GM23338 (cell line): ENCODE measurements around the gene ANAPC4. TPM values are rescaled to one million over a fixed set of nuclear protein-coding genes. Genes with fewer than 3 reads are reported as not detected.

Source experiments
- ATAC-seq: fragments of 200-7000 bp; cut with Tn5 transposase; 3 replicates; pipeline ENCODE4 v1.9.1; 2020
- DNase-seq: peaks from one replicate; pipeline ENCODE4 v3.0.0-alpha.2; 2015; ENCODE audit warnings: low spot score
- H2AFZ ChIP-seq: fragments of 200-600 bp; sonication (generic); 2 replicates; pipeline ENCODE4 v1.8.0; 2016; ENCODE audit warnings: antibody characterized with exemption, mild to moderate bottlenecking, moderate library complexity
- H3F3A ChIP-seq: fragments of 200-600 bp; sonication (generic); replicated peaks from 2 replicates; pipeline ENCODE4 v1.8.0; 2017; ENCODE audit warnings: antibody characterized with exemption, mixed run types, low read depth
- H3K27ac ChIP-seq: fragments of 200-600 bp; sonication (generic); 2 replicates; pipeline ENCODE4 v1.6.1; 2016; ENCODE audit warnings: low read depth
- H3K27me3 ChIP-seq: fragments of 200-600 bp; sonication (generic); 2 replicates; pipeline ENCODE4 v1.8.0; 2016; ENCODE audit warnings: mild to moderate bottlenecking, mixed run types, moderate library complexity; ENCODE audit not compliant: insufficient read depth
- H3K36me3 ChIP-seq: fragments of 200-600 bp; sonication (generic); 2 replicates; pipeline ENCODE4 v1.8.0; 2016; ENCODE audit warnings: mild to moderate bottlenecking; ENCODE audit not compliant: insufficient read depth
- H3K4me1 ChIP-seq: fragments of 200-600 bp; sonication (generic); 2 replicates; pipeline ENCODE4 v1.8.0; 2016; ENCODE audit warnings: mild to moderate bottlenecking, moderate library complexity; ENCODE audit not compliant: insufficient read depth
- H3K4me2 ChIP-seq: fragments of 200-600 bp; sonication (generic); 2 replicates; pipeline ENCODE4 v1.7.1; 2017; ENCODE audit warnings: mixed run types
- H3K4me3 ChIP-seq: fragments of 200-600 bp; sonication (generic); 2 replicates; pipeline ENCODE4 v1.6.1; 2016; ENCODE audit warnings: mixed run types
- H3K79me2 ChIP-seq: fragments of 200-600 bp; sonication (generic); replicated peaks from 2 replicates; pipeline ENCODE4 v1.8.0; 2017; ENCODE audit warnings: mild to moderate bottlenecking; ENCODE audit not compliant: insufficient read depth
- H3K9me2 ChIP-seq: fragments of 200-600 bp; sonication (generic); 2 replicates; pipeline ENCODE4 v1.8.0; 2017; ENCODE audit not compliant: insufficient read depth
- H4K20me1 ChIP-seq: fragments of 200-600 bp; sonication (generic); replicated peaks from 2 replicates; pipeline ENCODE4 v1.8.0; 2017; ENCODE audit warnings: mild to moderate bottlenecking; ENCODE audit not compliant: insufficient read depth
- H3K27ac Mint-ChIP-seq: 2 replicates; pipeline ENCODE4 v1.8.0; 2020; ENCODE audit warnings: inconsistent platforms, mild to moderate bottlenecking, moderate library complexity, mixed read lengths
- H3K27me3 Mint-ChIP-seq: 3 replicates; pipeline ENCODE4 v1.8.0; 2022; ENCODE audit warnings: low read depth, mild to moderate bottlenecking, moderate library complexity, mixed read lengths, inconsistent platforms; ENCODE audit not compliant: insufficient read depth, poor library complexity
- H3K36me3 Mint-ChIP-seq: 3 replicates; pipeline ENCODE4 v1.8.0; 2021; ENCODE audit warnings: low read depth, mild to moderate bottlenecking, inconsistent platforms, moderate library complexity, mixed read lengths
- H3K4me1 Mint-ChIP-seq: 3 replicates; pipeline ENCODE4 v1.8.0; 2020; ENCODE audit warnings: mild to moderate bottlenecking, inconsistent platforms, mixed read lengths
- H3K4me3 Mint-ChIP-seq: 3 replicates; pipeline ENCODE4 v1.8.0; 2021; ENCODE audit warnings: moderate library complexity, mild to moderate bottlenecking, inconsistent platforms, mixed read lengths
- H3K9me3 Mint-ChIP-seq: 3 replicates; pipeline ENCODE4 v1.8.0; 2020; ENCODE audit warnings: moderate library complexity, mild to moderate bottlenecking, inconsistent platforms, mixed read lengths
- CREB1 ChIP-seq: fragments of 250-450 bp; sonication (Bioruptor Pico); IDR thresholded peaks from 2 replicates; pipeline ENCODE4 v1.5.0; 2020; ENCODE audit warnings: low read depth, mild to moderate bottlenecking, moderate library complexity
- CTCF ChIP-seq, 2 experiments: fragments of 200-600 bp in 1 of 2; sonication (generic) in 1 of 2; conservative IDR thresholded peaks; 2 replicates each; pipeline versions ENCODE4 v1.5.1 to v1.6.1; 2016 to 2017; ENCODE audit warnings: antibody characterized with exemption in 2 of 2, low read depth in 2 of 2, mild to moderate bottlenecking in 2 of 2, moderate library complexity in 1 of 2
- ETS1 ChIP-seq: IDR thresholded peaks from 2 replicates; pipeline ENCODE4 v1.6.1; 2016; ENCODE audit warnings: antibody characterized with exemption
- EZH2 ChIP-seq: fragments of 200-600 bp; sonication (generic); IDR thresholded peaks from one replicate; pipeline ENCODE4 v1.8.0; 2017; ENCODE audit warnings: antibody characterized with exemption, mild to moderate bottlenecking, low read depth; ENCODE audit not compliant: unreplicated experiment
- EZH2phosphoT487 ChIP-seq: fragments of 200-600 bp; sonication (generic); IDR thresholded peaks from one replicate; pipeline ENCODE4 v1.8.1; 2018; ENCODE audit warnings: antibody characterized with exemption; ENCODE audit not compliant: unreplicated experiment
- JUNB ChIP-seq: IDR thresholded peaks from one replicate; pipeline ENCODE4 v1.6.1; 2016; ENCODE audit warnings: antibody characterized with exemption; ENCODE audit not compliant: unreplicated experiment
- NANOG ChIP-seq: IDR thresholded peaks from 2 replicates; pipeline ENCODE4 v1.6.1; 2016; ENCODE audit warnings: antibody characterized with exemption, borderline replicate concordance
- POLR2AphosphoS5 ChIP-seq: IDR thresholded peaks from 2 replicates; pipeline ENCODE4 v1.6.1; 2016; ENCODE audit warnings: antibody characterized with exemption, low read depth
- REST ChIP-seq: IDR thresholded peaks from one replicate; pipeline ENCODE4 v1.6.1; 2018; ENCODE audit warnings: antibody characterized with exemption; ENCODE audit not compliant: unreplicated experiment
- STAT1 ChIP-seq: IDR thresholded peaks from one replicate; pipeline ENCODE4 v1.6.1; 2016; ENCODE audit warnings: antibody characterized with exemption; ENCODE audit not compliant: unreplicated experiment
- ZNF114 ChIP-seq: fragments of 250-450 bp; sonication (Bioruptor Pico); IDR thresholded peaks from 2 replicates; pipeline ENCODE4 v1.5.0; 2020; ENCODE audit warnings: mild to moderate bottlenecking, moderate library complexity
- ZNF331 ChIP-seq: fragments of 250-450 bp; sonication (Bioruptor Pico); IDR thresholded peaks from 2 replicates; pipeline ENCODE4 v1.5.0; 2020; ENCODE audit warnings: low read depth, mild to moderate bottlenecking, moderate library complexity
- ZNF462 ChIP-seq: fragments of 250-450 bp; sonication (Bioruptor Pico); IDR thresholded peaks from 2 replicates; pipeline ENCODE4 v1.5.0; 2020; ENCODE audit warnings: mild to moderate bottlenecking, moderate library complexity
- polyA plus RNA-seq: library from polyadenylated mRNA; unstranded; fragments of >200 nt; fragmentation: Nextera tagmentation; extraction: Ambion mirVana; gene quantifications from 2 replicates; pipeline ENCODE4 v1.2.1, GENCODE V29; 2016
- total RNA-seq: library from RNA; depleted of rRNA; stranded (reverse); fragments of >200 nt; shearing (Covaris generic); gene quantifications from 2 replicates; pipeline ENCODE4 v1.2.3, GENCODE V29; 2014

ANAPC4 gene
- total and polyA plus RNA-seq, 2 experiments from 2014 or later = 34.3 to 46.2 TPM

- Mint-ChIP-seq H3K4me3 (no peak overlapping the region), H3K27ac (no peak overlapping the region), H3K36me3 (no peaks in the 10 kb centered on the region), H3K9me3 (no peaks in the 10 kb centered on the region), H3K4me1 (no peaks in the 10 kb centered on the region), H3K27me3 (peaks cover 5% of the 10 kb centered on the region)
- Histone ChIP-seq H3K27ac (no peak overlapping the region), H3K27me3 (no peaks in the 10 kb centered on the region), H4K20me1 (no peaks in the 10 kb centered on the region), H3K79me2 (no peaks in the 10 kb centered on the region), H3K4me1 (no peaks in the 10 kb centered on the region), H3K4me3 (no peak overlapping the region), H2AFZ (no peak overlapping the region), H3K4me2 (no peak overlapping the region), H3K36me3 (no peaks in the 10 kb centered on the region), H3F3A (no peaks in the 10 kb centered on the region), H3K9me2 (no peaks in the 10 kb centered on the region)
- ATAC-seq (no peak), DNase-seq (no peak)
- TF ChIP-seq ZNF331 (no peak), EZH2phosphoT487 (no peak), REST (no peak), ZNF114 (CRISPR knock-in tag) (no peak), CREB1 (CRISPR knock-in tag) (no peak), ETS1 (no peak), ZNF462 (CRISPR knock-in tag) (no peak), POLR2AphosphoS5 (no peak), JUNB (no peak), NANOG (no peak), STAT1 (no peak), CTCF (conservative IDR thresholded peaks at IDR 0.05; ENCODE audit: low read depth in 2 of 2) (no peak), EZH2 (no peak)
Observed at GRCh38 chr4:25467843-25468242, 90.8 kb downstream of the ANAPC4 start.
